Chondrocyte (in vitro differentiated cells): ENCODE results near the gene CRYAB. TPM values are rescaled to one million over a fixed set of nuclear protein-coding genes. Genes with fewer than 3 reads are reported as not detected.

Experiments used
- DNase-seq: peaks from one replicate; pipeline ENCODE4 v3.0.0; 2021; ENCODE audit warnings: mixed read lengths, low spot score
- H3K27ac Mint-ChIP-seq: one replicate; pipeline ENCODE4 v1.8.0; 2021; ENCODE audit warnings: mild to moderate bottlenecking, moderate library complexity, mixed read lengths; ENCODE audit not compliant: unreplicated experiment
- H3K27me3 Mint-ChIP-seq: 2 replicates; pipeline ENCODE4 v1.8.0; 2021; ENCODE audit warnings: low read depth, mixed read lengths
- H3K36me3 Mint-ChIP-seq: 2 replicates; pipeline ENCODE4 v1.8.0; 2021; ENCODE audit warnings: low read depth, mixed read lengths
- H3K4me1 Mint-ChIP-seq: 2 replicates; pipeline ENCODE4 v1.8.0; 2021; ENCODE audit warnings: low read depth, mild to moderate bottlenecking, mixed read lengths
- H3K4me3 Mint-ChIP-seq: one replicate; pipeline ENCODE4 v1.8.0; 2021; ENCODE audit warnings: mild to moderate bottlenecking, moderate library complexity, mixed read lengths; ENCODE audit not compliant: unreplicated experiment
- H3K9me3 Mint-ChIP-seq: 2 replicates; pipeline ENCODE4 v1.8.0; 2021; ENCODE audit warnings: low read depth, mixed read lengths
- CTCF ChIP-seq: fragments of 200-600 bp; sonication (generic); IDR thresholded peaks from 2 replicates; pipeline ENCODE4 v1.5.0; 2021; ENCODE audit warnings: antibody characterized with exemption, mild to moderate bottlenecking, moderate library complexity
- total RNA-seq: library from RNA; stranded (reverse); gene quantifications from 3 replicates; pipeline ENCODE4 v1.2.1, GENCODE V29; 2021

Gene CRYAB
- total RNA-seq, 1 donor from 2014 or later, result 1,975 TPM

DNA sequence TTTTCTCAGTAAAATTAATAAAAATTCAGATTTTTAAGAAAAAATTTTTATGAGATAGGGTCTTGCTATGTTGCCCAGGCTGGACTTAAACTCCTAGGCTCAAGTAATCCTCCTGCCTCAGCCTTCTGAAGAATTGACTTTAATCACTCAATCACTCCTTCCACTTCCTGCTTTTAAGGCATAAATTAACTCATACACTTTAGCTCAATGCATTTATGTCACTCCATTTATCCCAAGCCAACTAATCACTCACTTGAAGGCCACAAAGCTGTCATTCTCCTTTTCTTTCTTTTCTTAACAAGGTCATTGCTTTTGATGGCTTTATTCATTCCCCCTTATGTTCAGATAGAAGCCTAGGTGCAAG lies 41.1 kb downstream of the CRYAB start:
- DNase-seq, result no peak
- Mint-ChIP-seq H3K27me3 (no peaks in the 10 kb centered on the region), H3K4me3 (peak overlapping the region; percentile 90), H3K36me3 (peaks cover 16% of the 10 kb centered on the region), H3K9me3 (no peaks in the 10 kb centered on the region), H3K4me1 (peaks cover 15% of the 10 kb centered on the region), H3K27ac (peak overlapping the region; percentile 87)
- no peak for TF ChIP-seq CTCF

- Mint-ChIP-seq H3K27ac (no peak overlapping the region), H3K9me3 (no peaks in the 10 kb centered on the region), H3K4me3 (no peak overlapping the region), H3K36me3 (peaks cover 16% of the 10 kb centered on the region), H3K27me3 (no peaks in the 10 kb centered on the region), H3K4me1 (peaks cover 15% of the 10 kb centered on the region)
- no peak for TF ChIP-seq CTCF
- DNase-seq, result no peak
Observed at GRCh38 chr11:111870113-111870512, 41.5 kb downstream of the CRYAB start.

GRCh38 chr11:111860257-111860656 lies 51.3 kb downstream of the CRYAB start:
- no peak for DNase-seq
- H3K27ac Mint-ChIP-seq, result no peak overlapping the region
- H3K36me3 Mint-ChIP-seq, result peaks cover 33% of the 10 kb centered on the region
- no peaks in the 10 kb centered on the region for H3K9me3 Mint-ChIP-seq
- H3K4me1 Mint-ChIP-seq, result no peaks in the 10 kb centered on the region
- no peak for TF ChIP-seq CTCF
- no peak overlapping the region for H3K4me3 Mint-ChIP-seq
- H3K27me3 Mint-ChIP-seq, result no peaks in the 10 kb centered on the region

Other genes starting within 250 kb of the CRYAB start
- gene PPP2R1B, start 145.4 kb downstream of the CRYAB start, total RNA-seq, result 17.2 to 27.3 TPM (median 18.5 TPM) in 3 replicates
- 28.9 to 34.5 TPM (median 29.8 TPM) in 3 replicates for gene ALG9, start 40.2 kb downstream of the CRYAB start, total RNA-seq
- gene FDXACB1, start 32.6 kb downstream of the CRYAB start, total RNA-seq, result 1.3 to 2.5 TPM (median 1.6 TPM) in 3 replicates
- gene CFAP68, start 32.2 kb downstream of the CRYAB start, total RNA-seq, result 10.2 to 12.7 TPM (median 11.3 TPM) in 3 replicates
- gene HSPB2, start 964 bp upstream of the CRYAB start, total RNA-seq, result 1.0 to 2.9 TPM (median 2.4 TPM) in 3 replicates
- 0.67 to 2.0 TPM (median 0.72 TPM) in 3 replicates for gene C11orf52, start 7.1 kb upstream of the CRYAB start, total RNA-seq
- gene DIXDC1, start 25.6 kb upstream of the CRYAB start, total RNA-seq, result 28.0 to 41.9 TPM (median 29.6 TPM) in 3 replicates
- gene DLAT, start 113.6 kb upstream of the CRYAB start, total RNA-seq, result 24.9 to 31.6 TPM (median 27.7 TPM) in 3 replicates
- gene PIH1D2, start 162.2 kb upstream of the CRYAB start, total RNA-seq, result 0.62 to 1.4 TPM (median 1.3 TPM) in 3 replicates
- gene NKAPD1, start 162.5 kb upstream of the CRYAB start, total RNA-seq, result 15.5 to 18.5 TPM (median 18.2 TPM) in 3 replicates
- 56.3 to 67.9 TPM (median 56.5 TPM) in 3 replicates for gene TIMM8B, start 175.0 kb upstream of the CRYAB start, total RNA-seq
- gene SDHD, start 175.1 kb upstream of the CRYAB start, total RNA-seq, result 52.0 to 62.8 TPM (median 61.5 TPM) in 3 replicates